Fibroblast of lung (primary cell): ENCODE data around the gene EIF4G1. TPM values are rescaled to one million over a fixed set of nuclear protein-coding genes. Genes with fewer than 3 reads are reported as not detected.

Experiments used
- polyA plus RNA-seq, 2 donors: library from polyadenylated mRNA; depleted of rRNA in 1 of 2; stranded (reverse) in 1 of 2; unstranded in 1 of 2; fragments of >200 nt; gene quantifications; 2 replicates each; pipeline ENCODE4 v1.2.1, GENCODE V29; 2011 to 2012; ENCODE audit warnings: missing spikeins in 1 of 2
- total RNA-seq: library from RNA; depleted of rRNA; stranded (reverse); fragments of >200 nt; gene quantifications from 2 replicates; pipeline ENCODE4 v1.2.1, GENCODE V29; 2014

Gene EIF4G1
- total and polyA plus RNA-seq, 2 donors (not counting 1 experiment from before 2014, with no cell fraction given), result 235 to 263 TPM

Other genes starting within 250 kb of the EIF4G1 start
- not detected in 2 replicates for gene HTR3E, start 217.5 kb upstream of the EIF4G1 start, total RNA-seq
- not detected in 2 replicates for gene HTR3E, start 217.5 kb upstream of the EIF4G1 start, polyA plus RNA-seq
- gene EIF2B5, start 179.2 kb upstream of the EIF4G1 start, total RNA-seq, result 23.4 and 26.9 TPM in 2 replicates
- 23.8 and 26.7 TPM in 2 replicates for gene EIF2B5, start 179.2 kb upstream of the EIF4G1 start, polyA plus RNA-seq
- 32.4 and 33.7 TPM in 2 replicates for gene DVL3, start 159.2 kb upstream of the EIF4G1 start, total RNA-seq
- 16.5 and 19.8 TPM in 2 replicates for gene DVL3, start 159.2 kb upstream of the EIF4G1 start, polyA plus RNA-seq
- gene AP2M1, start 139.8 kb upstream of the EIF4G1 start, total RNA-seq, result 362 and 430 TPM in 2 replicates
- 746 and 902 TPM in 2 replicates for gene AP2M1, start 139.8 kb upstream of the EIF4G1 start, polyA plus RNA-seq
- gene ABCF3, start 128.4 kb upstream of the EIF4G1 start, total RNA-seq, result 63.9 and 65.1 TPM in 2 replicates
- 31.3 and 40.2 TPM in 2 replicates for gene ABCF3, start 128.4 kb upstream of the EIF4G1 start, polyA plus RNA-seq
- not detected in 2 replicates for gene VWA5B2, start 85.0 kb upstream of the EIF4G1 start, total RNA-seq
- not detected in 2 replicates for gene VWA5B2, start 85.0 kb upstream of the EIF4G1 start, polyA plus RNA-seq
- gene ALG3, start 65.6 kb upstream of the EIF4G1 start, total RNA-seq, result 21.6 and 26.7 TPM in 2 replicates
- 27.2 and 36.8 TPM in 2 replicates for gene ALG3, start 65.6 kb upstream of the EIF4G1 start, polyA plus RNA-seq
- 1.2 and 2.3 TPM in 2 replicates for gene EEF1AKMT4, start 64.9 kb upstream of the EIF4G1 start, total RNA-seq
- 2.1 and 2.3 TPM in 2 replicates for gene EEF1AKMT4, start 64.9 kb upstream of the EIF4G1 start, polyA plus RNA-seq
- under 0.01 TPM in 1 of 2 replicates, not detected in the other for gene CAMK2N2, start 53.1 kb upstream of the EIF4G1 start, total RNA-seq
- 0.10 and 0.24 TPM in 2 replicates for gene CAMK2N2, start 53.1 kb upstream of the EIF4G1 start, polyA plus RNA-seq
- gene ECE2, start 38.6 kb upstream of the EIF4G1 start, total RNA-seq, result not detected in 2 replicates
- gene ECE2, start 38.6 kb upstream of the EIF4G1 start, polyA plus RNA-seq, result not detected in 2 replicates
- 345 and 429 TPM in 2 replicates for gene PSMD2, start 15.4 kb upstream of the EIF4G1 start, total RNA-seq
- gene PSMD2, start 15.4 kb upstream of the EIF4G1 start, polyA plus RNA-seq, result 188 and 354 TPM in 2 replicates
- 18.5 and 22.3 TPM in 2 replicates for gene FAM131A, start 23.0 kb downstream of the EIF4G1 start, total RNA-seq
- gene FAM131A, start 23.0 kb downstream of the EIF4G1 start, polyA plus RNA-seq, result 9.3 and 13.4 TPM in 2 replicates
- gene CLCN2, start 47.0 kb downstream of the EIF4G1 start, total RNA-seq, result 1.8 and 3.1 TPM in 2 replicates
- gene CLCN2, start 47.0 kb downstream of the EIF4G1 start, polyA plus RNA-seq, result 0.93 and 1.7 TPM in 2 replicates
- 59.6 and 62.4 TPM in 2 replicates for gene POLR2H, start 47.1 kb downstream of the EIF4G1 start, total RNA-seq
- gene POLR2H, start 47.1 kb downstream of the EIF4G1 start, polyA plus RNA-seq, result 100 and 124 TPM in 2 replicates
- 0.50 and 0.51 TPM in 2 replicates for gene THPO, start 63.6 kb downstream of the EIF4G1 start, total RNA-seq
- gene THPO, start 63.6 kb downstream of the EIF4G1 start, polyA plus RNA-seq, result 0.16 and 0.27 TPM in 2 replicates
- gene CHRD, start 65.4 kb downstream of the EIF4G1 start, total RNA-seq, result 1.3 and 4.8 TPM in 2 replicates
- 0.46 and 1.3 TPM in 2 replicates for gene CHRD, start 65.4 kb downstream of the EIF4G1 start, polyA plus RNA-seq
- 3.9 and 7.6 TPM in 2 replicates for gene EPHB3, start 247.2 kb downstream of the EIF4G1 start, total RNA-seq
- 1.6 and 2.2 TPM in 2 replicates for gene EPHB3, start 247.2 kb downstream of the EIF4G1 start, polyA plus RNA-seq